ENCODE data around the gene RECK.

The RECK gene

DNA sequence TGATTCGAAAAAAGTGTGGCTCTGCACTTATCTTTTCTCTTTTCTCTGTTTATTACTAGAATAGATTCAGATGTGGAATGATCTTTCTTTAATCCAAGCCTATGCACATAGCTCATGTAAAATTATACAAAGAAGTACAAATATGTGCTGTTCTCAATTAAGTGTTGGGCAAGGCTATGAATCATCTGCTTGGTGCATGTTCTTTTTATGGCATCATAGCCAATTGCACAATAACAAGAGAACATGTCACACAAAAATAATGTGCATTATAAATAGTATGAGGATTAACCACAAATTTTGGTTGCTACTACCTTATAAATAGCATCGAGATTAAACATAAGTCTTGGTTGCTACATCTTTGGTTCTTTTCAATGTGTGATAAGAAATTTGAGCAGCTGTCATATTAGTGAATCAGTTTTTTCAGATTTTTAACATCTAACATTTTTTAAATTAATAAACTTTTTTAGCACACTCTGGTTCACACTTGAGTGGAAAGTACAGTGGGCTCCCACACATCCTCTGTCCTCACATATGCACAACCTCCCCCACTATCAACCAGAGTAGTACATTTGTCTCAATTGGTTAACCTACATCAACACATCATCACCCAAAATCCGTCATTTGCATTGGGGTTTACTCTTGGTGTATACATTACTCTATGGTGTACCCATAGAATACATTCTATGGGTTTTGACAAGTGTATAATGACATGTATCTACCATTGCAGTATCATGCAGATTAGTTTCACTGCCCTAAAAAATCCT, 6.8 kb upstream of the RECK start:
- no peak for DNase-seq

- no peak for DNase-seq
Measured at GRCh38 chr9:36030871-36031270, 5.8 kb upstream of the RECK start.

DNA sequence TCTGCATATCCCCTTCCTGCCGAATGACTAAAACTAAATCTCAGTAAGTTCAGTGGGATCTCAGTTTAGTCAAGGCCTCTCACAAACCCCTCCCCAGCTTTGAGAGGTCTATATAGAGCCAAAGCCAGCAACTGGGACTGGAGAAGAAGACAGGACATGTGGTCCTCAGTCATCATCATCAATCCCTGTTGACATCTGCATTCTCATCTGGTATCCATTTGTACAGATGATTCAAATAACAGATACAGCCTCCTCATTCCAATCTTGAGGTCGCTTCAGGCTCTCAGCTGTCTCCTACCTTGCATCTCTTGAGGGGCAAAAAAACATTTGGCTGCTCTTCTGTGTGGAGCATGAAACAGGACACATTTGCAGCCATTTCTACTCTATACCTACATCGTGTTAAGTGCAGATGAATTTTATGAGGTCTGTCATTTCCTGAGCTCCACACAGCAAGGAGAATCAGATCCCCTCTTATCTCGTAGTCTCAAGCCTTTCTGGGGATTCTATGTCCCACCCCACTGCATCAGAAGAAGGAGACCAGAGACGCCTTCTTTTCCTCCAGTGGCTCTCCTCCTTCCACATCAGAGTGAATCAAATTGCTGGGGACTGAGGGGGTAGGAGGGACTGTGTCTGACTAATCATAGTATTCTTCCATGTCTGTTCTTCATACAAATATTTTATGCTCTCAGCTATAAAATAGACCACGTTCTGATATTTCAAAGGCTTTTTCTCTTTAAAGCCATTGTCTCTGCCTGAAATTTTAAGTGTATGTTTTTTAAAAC, 4.7 kb upstream of the RECK start:
- DNase-seq = no peak

DNA sequence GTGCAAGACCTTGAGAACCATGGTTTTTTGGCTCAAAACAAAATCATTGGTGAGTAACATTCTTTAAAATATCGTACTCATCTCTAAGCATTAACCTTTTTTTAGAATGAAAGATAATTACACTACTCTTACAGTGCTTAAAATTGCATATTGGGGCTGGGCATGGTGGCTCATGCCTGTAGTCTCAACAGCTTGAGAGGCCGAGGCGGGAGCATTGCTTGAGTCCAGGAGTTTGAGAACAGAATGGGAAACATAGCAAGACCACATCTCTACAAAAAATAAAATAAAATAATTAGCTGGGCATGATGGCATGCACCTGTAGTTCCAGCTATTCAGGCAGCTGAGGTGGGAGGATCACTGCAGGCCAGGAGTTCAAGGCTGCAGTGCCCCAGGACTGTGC, 2.9 kb upstream of the RECK start:
- no peak for DNase-seq

- no peak for DNase-seq
Measured at GRCh38 chr9:36034234-36034633, 2.5 kb upstream of the RECK start.

DNA sequence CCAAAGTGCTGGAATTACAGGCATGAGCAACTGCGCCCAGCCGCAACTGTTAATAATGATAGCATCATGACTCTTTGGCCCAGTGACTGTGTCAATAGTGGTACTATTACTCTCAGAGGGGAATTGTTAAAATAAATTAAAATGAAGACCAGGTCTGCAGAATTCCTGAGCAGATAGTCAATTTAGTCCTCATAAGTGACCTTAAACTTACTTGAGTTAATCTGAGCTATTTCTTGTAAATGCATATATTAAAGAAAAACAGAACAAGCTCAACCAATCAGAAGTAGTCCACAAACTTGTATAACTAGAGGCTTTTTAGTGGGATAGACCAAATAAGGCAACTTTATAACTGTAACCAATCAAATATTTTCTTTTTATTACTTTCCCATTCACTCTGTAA, 1.7 kb upstream of the RECK start:
- no peak for DNase-seq

DNA sequence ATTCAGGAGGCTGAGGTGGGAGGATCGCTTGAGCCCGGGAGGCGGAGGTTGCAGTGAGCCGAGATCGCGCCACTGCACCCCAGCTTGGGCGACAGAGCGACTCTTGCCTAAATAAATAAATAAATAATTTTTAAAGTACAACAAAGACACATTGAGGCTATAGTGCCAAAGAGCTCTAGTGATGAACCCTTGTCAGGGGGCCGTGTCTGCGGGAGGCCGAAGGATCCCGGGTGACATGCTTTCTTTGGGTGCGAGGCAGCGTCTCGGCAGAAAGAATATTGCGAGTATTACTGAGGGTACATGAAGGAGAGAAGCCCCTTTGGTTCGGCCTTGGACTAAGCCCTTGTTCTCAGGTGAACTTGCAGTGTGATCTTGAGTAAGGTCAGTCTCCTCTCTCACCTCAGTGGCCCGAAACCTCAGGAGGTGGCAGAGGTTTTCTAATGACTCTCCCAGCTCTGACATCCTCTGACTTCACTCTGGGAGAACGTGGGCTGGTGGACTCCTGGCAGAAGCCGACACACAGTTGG, 397 bp upstream of the RECK start:
- DNase-seq = no peak

DNA sequence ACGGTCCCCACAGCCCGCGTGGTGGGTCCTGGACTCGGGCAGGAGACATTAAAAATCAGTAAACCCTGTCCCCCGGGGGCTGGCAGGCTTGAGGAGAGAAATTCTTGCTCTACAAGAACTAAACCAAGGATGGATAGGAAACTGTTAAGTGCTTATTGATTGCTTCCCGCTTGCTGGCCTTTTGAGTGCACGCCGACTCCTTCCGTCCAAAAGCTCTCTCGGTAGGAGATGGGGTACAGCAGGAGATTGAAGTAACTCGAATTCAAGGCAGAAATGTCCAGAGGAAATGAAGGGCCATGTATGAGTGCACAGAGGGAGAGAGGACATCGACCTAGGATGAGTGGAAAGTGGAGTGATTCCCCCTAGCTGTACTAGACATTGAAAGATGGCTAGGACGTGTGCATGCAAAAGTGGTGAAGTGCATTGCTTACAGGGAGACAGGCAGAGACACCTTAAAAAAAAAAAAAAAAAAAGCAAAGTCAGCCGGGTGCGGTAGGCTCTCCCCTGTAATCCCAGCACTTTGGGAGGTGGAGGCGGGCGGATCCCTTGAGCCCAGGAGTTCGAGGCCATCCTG, 923 bp downstream of the RECK start:
- DNase-seq = no peak

GRCh38 chr9:36039121-36039520, 2.4 kb downstream of the RECK start:
- DNase-seq = no peak

GRCh38 chr9:36039696-36040095, 3.0 kb downstream of the RECK start:
- no peak for DNase-seq

DNA sequence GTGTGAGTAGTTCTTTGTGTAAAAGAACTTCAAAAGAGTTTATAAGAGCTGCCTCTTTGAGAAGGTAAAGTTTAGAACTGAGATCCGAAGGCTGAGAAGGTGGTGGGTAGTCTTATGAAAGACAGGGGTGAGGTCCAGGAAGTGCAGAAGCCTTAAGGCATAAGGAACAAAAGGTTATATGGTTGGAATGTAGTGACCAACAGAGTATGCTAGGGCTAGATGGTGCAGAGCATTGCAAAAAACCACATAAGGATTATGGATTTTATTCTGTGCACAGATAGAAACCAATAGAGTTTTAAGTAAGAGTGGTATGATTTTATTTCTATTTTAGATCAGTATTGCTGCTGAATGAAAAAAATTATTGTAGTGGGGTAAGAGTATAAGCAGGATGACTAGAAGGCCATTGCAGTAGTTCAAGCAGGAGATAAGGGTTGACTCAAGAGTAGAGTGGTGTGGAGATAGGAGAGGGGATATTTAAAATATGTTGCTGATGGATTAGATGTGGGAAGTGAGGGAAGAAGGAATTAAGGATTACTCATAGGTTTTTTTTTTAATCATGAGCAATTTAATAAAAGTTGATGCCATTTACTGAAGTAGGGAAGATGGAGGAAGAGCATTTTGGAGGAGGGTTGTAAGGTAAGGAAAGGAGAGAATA, 3.7 kb downstream of the RECK start:
- no peak for DNase-seq

DNA sequence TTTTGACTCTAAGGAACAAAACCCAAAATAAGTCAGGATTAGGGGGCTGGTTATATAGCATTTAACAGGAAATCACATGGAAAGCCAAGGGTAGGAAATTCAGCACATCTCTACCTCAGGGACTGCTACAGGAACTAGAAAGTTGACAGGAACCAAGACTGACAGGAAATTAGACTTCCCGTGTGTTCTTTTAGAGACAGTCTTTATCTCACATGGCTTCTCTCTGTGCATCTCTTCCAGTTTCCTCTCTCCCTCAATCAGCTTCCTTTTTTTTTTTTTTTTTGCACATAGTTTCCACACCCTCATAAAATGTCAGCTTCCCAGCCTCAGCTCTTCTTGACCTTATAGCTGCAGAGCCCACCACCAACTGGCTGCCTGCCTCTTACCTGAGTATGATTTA, 4.8 kb downstream of the RECK start:
- DNase-seq = no peak

DNA sequence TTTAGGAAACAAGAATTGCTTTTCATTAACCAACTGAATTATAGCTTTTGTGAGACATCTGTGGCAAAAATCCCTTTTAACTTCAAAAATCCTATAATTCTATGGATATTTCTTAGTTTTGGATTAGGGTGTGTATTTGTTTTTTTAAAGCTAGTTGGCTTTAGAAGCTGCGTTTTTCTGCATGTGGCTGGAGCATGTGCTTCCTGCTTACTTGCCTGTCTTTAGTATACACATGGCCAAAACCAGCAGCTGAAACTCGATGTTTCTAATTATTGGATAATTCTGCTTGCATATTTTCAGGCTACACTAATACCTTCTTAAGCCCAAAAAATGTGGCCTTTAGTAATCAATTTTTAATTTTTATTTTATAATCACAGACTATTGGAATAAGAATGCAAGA, 8.9 kb downstream of the RECK start:
- DNase-seq = no peak

- no peak for DNase-seq
Measured at GRCh38 chr9:36046923-36047322, 10.2 kb downstream of the RECK start.

GRCh38 chr9:36049408-36049807, 12.7 kb downstream of the RECK start:
- no peak for DNase-seq

DNA sequence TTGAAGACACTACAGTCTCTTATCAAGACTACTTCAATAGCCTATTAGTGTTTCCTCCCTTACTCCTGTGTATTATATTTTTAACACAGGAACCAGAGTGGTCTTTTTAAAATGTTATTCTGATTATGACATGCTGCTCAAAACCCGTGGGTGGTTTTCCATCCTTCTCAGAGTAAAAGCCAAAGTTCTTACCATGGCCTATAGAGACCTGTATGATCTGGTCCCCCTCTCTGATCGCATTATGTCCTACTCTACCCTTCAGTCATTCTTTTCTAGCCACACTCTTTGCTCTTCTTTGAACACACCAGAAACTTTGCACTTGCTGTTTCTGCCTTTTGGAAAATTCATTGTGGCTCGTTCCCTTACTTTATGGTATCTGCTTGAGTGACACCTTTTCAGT, 13.8 kb downstream of the RECK start:
- no peak for DNase-seq

DNA sequence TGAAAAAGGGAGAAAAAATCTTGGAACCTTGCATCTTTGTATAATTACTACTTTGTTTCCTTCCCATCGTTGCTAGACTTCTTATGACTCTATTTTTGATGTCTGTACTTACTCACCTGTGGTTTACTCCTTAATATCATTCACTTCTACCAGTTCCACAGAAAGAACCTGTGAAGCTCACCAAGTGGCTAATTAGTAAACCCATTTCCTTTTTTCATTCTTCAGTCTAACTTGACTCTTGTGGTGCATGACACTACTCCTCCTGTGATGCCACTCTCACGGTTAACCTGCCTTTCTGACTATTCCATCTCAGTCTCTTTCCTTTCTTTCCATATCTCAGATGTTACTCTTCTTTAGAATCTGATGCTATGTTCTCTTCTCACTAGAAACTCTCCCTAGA, 14.6 kb downstream of the RECK start:
- no peak for DNase-seq

- no peak for DNase-seq
Measured at GRCh38 chr9:36053971-36054370, 17.3 kb downstream of the RECK start.

GRCh38 chr9:36056896-36057295, 20.2 kb downstream of the RECK start:
- DNase-seq = no peak

DNA sequence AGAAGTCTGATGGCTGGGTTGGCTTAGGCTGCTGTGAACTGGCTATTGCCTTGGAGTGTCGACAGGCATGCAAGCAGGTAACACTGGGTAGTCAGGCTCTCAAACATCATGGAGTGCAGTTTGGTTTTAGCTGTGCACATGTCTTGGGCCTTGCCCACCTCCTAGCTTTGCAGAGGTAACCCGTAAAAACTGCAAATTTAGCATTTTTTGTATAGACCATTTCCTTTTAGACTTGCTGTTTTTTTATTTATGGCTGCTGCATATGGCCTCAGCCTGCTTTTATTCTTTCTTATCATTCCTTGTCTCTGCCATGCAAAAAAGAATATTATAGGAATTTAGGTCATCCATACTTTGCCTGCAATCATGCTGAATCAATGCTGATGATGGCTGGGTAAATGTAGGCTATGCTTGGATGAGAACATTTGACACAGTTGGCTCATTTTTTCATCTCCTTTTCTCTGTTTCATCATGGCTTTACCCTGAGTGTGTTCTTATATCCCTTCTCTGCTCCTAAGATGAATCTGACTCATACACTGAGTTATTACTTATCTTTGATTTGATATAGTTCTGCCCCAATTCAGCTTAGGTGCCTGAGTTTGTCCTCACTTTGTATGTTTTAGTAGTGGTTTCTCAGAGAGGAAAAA, 27.2 kb downstream of the RECK start:
- no peak for DNase-seq

DNA sequence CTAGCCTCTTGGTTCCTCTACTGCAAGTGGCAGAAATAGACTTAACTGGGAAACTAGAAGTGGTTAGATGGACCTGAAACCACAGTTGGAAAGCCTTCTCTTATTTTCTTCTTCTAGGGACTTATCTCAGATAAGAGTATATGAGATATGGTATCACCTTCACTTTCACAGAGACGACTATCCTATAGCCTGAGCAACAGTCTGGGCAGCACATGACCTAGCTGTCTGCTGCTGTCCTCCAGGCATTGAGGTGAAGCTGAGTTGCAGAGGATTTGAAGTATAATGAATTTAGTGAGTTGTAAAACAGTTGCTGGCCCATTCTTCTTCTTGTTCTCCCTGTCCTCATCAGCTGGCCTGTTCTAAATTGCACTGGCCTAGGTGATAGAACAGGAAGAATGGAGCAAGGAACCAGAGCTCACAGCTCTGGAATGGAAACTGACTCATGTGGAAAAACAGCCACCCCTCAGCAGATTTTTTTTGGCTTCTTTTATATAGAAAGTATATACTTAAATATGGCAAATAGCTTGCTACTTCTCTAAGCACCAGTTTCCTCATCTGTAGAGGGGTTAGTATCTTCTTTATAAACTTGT, 27.8 kb downstream of the RECK start:
- no peak for DNase-seq

- no peak for DNase-seq
Measured at GRCh38 chr9:36074055-36074454, 37.3 kb downstream of the RECK start.

Data from right hindlimb (tissue), 1 donor.